Fibroblast of lung (primary cell): ENCODE measurements around the gene ITCH. TPM values are rescaled to one million over a fixed set of nuclear protein-coding genes. Genes with fewer than 3 reads are reported as not detected.

Experiments
- DNase-seq, 2 donors: peaks; one replicate each; pipeline versions ENCODE4 v3.0.0 to v3.0.0-alpha.2; 2010; ENCODE audit warnings: low read depth in 2 of 2
- H2AFZ ChIP-seq: 2 replicates; pipeline ENCODE4 v1.5.1; 2012; ENCODE audit warnings: low read length, control low read depth, inconsistent platforms
- H3K27ac ChIP-seq: 2 replicates; pipeline ENCODE4 v1.5.1; 2011; ENCODE audit warnings: low read length, control low read depth; ENCODE audit not compliant: insufficient read depth
- H3K27me3 ChIP-seq: 2 replicates; pipeline ENCODE4 v1.5.1; 2011; ENCODE audit warnings: mild to moderate bottlenecking, low read length; ENCODE audit not compliant: control insufficient read depth, insufficient read depth
- H3K36me3 ChIP-seq: 2 replicates; pipeline ENCODE4 v1.5.1; 2011; ENCODE audit warnings: low read length; ENCODE audit not compliant: control insufficient read depth, insufficient read depth
- H3K4me1 ChIP-seq: 2 replicates; pipeline ENCODE4 v1.5.1; 2011; ENCODE audit warnings: low read length; ENCODE audit not compliant: control insufficient read depth, insufficient read depth; ENCODE audit errors: extremely low read depth
- H3K4me2 ChIP-seq: 2 replicates; pipeline ENCODE4 v1.5.1; 2011; ENCODE audit warnings: low read length, control low read depth; ENCODE audit not compliant: insufficient read depth; ENCODE audit errors: extremely low read depth
- H3K4me3 ChIP-seq, 4 experiments: fragments of 200-600 bp in 1 of 4; sonication (generic) in 1 of 4; replicated peaks in 1 of 4; 2 replicates each; pipeline ENCODE4 v1.5.1; 2011 to 2016; ENCODE audit warnings: low read length in 4 of 4, low read depth in 3 of 4, mild to moderate bottlenecking in 3 of 4, control low read depth in 2 of 4, inconsistent platforms in 1 of 4, mixed read lengths in 1 of 4; ENCODE audit not compliant: insufficient read depth in 1 of 4; ENCODE audit errors: control extremely low read depth in 1 of 4
- H3K79me2 ChIP-seq: 2 replicates; pipeline ENCODE4 v1.5.1; 2012; ENCODE audit warnings: mild to moderate bottlenecking, low read length, inconsistent platforms; ENCODE audit not compliant: control insufficient read depth, insufficient read depth
- H3K9ac ChIP-seq: 2 replicates; pipeline ENCODE4 v1.5.1; 2011; ENCODE audit warnings: mild to moderate bottlenecking, low read length, control low read depth; ENCODE audit not compliant: insufficient read depth
- H3K9me3 ChIP-seq: 2 replicates; pipeline ENCODE4 v1.5.1; 2012; ENCODE audit warnings: low read depth, low read length; ENCODE audit not compliant: control insufficient read depth, insufficient read depth
- H4K20me1 ChIP-seq: 2 replicates; pipeline ENCODE4 v1.5.1; 2011; ENCODE audit warnings: low read length; ENCODE audit not compliant: control insufficient read depth, insufficient read depth; ENCODE audit errors: extremely low read depth
- CTCF ChIP-seq, 2 donors: IDR thresholded peaks in 1 of 2; conservative IDR thresholded peaks in 1 of 2; 1 replicate in 1 of 2; 2 replicates in 1 of 2; pipeline ENCODE4 v1.5.1; 2011 to 2012; ENCODE audit warnings: low read length in 2 of 2, control low read depth in 1 of 2, inconsistent platforms in 1 of 2, low read depth in 1 of 2, mild to moderate bottlenecking in 1 of 2
- EZH2 ChIP-seq: IDR thresholded peaks from 2 replicates; pipeline ENCODE4 v1.5.1; 2012; ENCODE audit warnings: low read length, control low read depth, mild to moderate bottlenecking; ENCODE audit errors: missing control alignments
- polyA plus RNA-seq, 2 donors: library from polyadenylated mRNA; depleted of rRNA in 1 of 2; stranded (reverse) in 1 of 2; unstranded in 1 of 2; fragments of >200 nt; gene quantifications; 2 replicates each; pipeline ENCODE4 v1.2.1, GENCODE V29; 2011 to 2012; ENCODE audit warnings: missing spikeins in 1 of 2
- total RNA-seq: library from RNA; depleted of rRNA; stranded (reverse); fragments of >200 nt; gene quantifications from 2 replicates; pipeline ENCODE4 v1.2.1, GENCODE V29; 2014

Gene ITCH
- total and polyA plus RNA-seq, 2 donors (not counting 1 experiment from before 2014, with no cell fraction given): 25.0 to 77.6 TPM

GRCh38 chr20:34540596-34541263 is 177.7 kb downstream of the ITCH start:
- DNase-seq: no peak
- Histone ChIP-seq H3K4me1 (no peaks in the 10 kb centered on the region), H3K4me3 (no peak overlapping the region), H3K9me3 (no peaks in the 10 kb centered on the region), H3K79me2 (no peaks in the 10 kb centered on the region), H3K27ac (no peak overlapping the region), H3K36me3 (peaks cover 20% of the 10 kb centered on the region), H3K4me2 (no peak overlapping the region), H3K27me3 (no peaks in the 10 kb centered on the region), H3K9ac (no peak overlapping the region), H4K20me1 (no peaks in the 10 kb centered on the region), H2AFZ (no peak overlapping the region)
- TF ChIP-seq EZH2 (no peak), CTCF (conservative IDR thresholded peaks at IDR 0.05 in 1 of 2, IDR thresholded peaks at IDR 0.05 in 1 of 2; ENCODE audit: low read depth in 1 of 2, low read length in 2 of 2) (no peak)

GRCh38 chr20:34541264-34541901 is 178.3 kb downstream of the ITCH start:
- no peak overlapping the region for H3K4me2 ChIP-seq
- DNase-seq: no peak

More at GRCh38 chr20:34541264-34541901, 178.3 kb downstream of the ITCH start:
- H3K4me3 ChIP-seq: no peak overlapping the region
- H3K27me3 ChIP-seq: no peaks in the 10 kb centered on the region
- H3K9ac ChIP-seq: no peak overlapping the region
- H3K9me3 ChIP-seq: no peaks in the 10 kb centered on the region
- no peak overlapping the region for H3K27ac ChIP-seq
- no peak overlapping the region for H2AFZ ChIP-seq
- no peaks in the 10 kb centered on the region for H4K20me1 ChIP-seq
- peaks cover 17% of the 10 kb centered on the region for H3K36me3 ChIP-seq
- no peaks in the 10 kb centered on the region for H3K4me1 ChIP-seq
- TF ChIP-seq CTCF (conservative IDR thresholded peaks at IDR 0.05 in 1 of 2, IDR thresholded peaks at IDR 0.05 in 1 of 2; ENCODE audit: low read depth in 1 of 2, low read length in 2 of 2) (no peak), EZH2 (no peak)
- H3K79me2 ChIP-seq: no peaks in the 10 kb centered on the region
